GM12801 (cell line): ENCODE data around the gene REXO1.

ENCODE experiments used
- TF ChIP-seq, protein P1 (sequence below): IDR thresholded peaks from one replicate; pipeline ENCODE4 v1.5.1; 2011; ENCODE audit warnings: control low read depth; ENCODE audit not compliant: insufficient read length; ENCODE audit errors: extremely low read depth

REXO1 gene

DNA sequence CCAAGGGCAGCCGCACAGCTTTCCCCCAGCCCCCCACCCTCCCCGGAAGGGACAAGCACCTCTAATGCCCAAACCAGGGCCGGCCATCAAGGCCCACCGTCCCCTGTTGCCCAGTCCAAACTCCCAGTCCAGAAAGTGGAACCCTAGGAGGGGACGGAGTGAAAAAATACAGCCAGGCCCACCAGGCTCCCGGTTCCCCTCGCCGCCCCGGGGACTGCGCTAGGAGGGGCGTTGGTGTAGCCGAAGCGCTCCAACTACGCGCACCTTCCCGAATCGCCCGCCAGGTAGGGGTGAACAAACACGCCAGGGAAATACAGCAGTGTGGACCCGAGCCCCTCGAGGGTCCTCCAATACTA is 13.8 kb upstream of the REXO1 start:
- TF ChIP-seq, protein P1, sequence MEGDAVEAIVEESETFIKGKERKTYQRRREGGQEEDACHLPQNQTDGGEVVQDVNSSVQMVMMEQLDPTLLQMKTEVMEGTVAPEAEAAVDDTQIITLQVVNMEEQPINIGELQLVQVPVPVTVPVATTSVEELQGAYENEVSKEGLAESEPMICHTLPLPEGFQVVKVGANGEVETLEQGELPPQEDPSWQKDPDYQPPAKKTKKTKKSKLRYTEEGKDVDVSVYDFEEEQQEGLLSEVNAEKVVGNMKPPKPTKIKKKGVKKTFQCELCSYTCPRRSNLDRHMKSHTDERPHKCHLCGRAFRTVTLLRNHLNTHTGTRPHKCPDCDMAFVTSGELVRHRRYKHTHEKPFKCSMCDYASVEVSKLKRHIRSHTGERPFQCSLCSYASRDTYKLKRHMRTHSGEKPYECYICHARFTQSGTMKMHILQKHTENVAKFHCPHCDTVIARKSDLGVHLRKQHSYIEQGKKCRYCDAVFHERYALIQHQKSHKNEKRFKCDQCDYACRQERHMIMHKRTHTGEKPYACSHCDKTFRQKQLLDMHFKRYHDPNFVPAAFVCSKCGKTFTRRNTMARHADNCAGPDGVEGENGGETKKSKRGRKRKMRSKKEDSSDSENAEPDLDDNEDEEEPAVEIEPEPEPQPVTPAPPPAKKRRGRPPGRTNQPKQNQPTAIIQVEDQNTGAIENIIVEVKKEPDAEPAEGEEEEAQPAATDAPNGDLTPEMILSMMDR = no peak

DNA sequence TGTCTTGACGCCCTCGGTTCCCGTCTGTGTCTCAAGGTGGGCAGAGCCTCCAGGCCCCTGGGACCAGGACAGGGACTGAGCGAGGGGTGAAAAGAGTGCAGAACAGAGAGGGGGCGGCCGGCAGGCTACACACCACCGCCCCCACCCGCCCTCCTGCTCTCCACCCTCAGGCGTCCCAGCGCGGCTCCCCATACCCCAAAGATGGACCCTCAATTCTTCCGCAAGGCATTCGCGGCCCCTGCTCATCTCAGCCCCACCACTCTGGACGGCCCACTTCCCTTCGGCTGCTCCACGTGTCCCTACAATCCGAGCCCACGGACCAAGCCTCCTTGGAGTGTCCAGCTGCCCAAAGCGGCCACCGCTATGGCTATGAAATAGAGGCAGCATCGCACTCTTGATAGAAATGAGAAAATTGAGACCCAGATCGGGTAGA is 13.3 kb upstream of the REXO1 start:
- TF ChIP-seq, protein P1 = no peak

DNA sequence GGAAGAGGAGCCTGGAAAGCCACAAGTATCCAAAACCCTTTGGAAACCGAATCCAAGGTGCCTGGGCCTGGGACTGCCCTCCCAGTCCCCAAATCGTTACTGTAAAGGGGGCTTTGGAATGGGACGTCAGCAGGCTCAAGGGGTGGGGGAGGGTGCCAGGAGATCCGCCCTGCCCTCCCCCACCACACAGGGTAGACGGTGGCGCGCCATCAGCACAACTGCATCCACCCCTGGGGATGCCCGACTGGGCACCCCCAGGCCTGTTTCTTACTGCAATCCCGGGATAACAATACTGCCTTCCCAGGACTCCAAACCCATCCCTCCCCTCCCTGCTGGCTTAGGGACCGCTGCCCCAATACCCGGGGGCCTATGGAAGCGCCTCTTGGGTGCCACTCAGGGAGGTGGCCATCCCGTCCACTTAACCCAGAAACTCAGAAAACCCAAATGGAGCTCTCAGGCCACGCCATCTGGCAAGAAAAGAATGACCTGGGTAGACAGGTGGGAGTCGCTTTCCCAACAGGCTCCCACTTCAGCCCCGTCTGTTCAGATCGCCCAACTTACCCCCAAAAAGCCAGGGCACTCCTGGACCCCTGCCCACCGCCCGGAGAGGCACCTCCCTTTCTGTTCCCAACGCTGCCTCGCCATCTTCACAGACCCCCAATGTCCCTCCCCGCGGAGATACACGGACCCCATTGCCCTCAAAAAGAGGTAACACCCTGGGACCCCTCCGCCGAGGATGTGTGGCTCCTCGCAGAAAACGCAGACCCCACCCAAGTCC is 12.7 kb upstream of the REXO1 start:
- TF ChIP-seq, protein P1 = no peak

DNA sequence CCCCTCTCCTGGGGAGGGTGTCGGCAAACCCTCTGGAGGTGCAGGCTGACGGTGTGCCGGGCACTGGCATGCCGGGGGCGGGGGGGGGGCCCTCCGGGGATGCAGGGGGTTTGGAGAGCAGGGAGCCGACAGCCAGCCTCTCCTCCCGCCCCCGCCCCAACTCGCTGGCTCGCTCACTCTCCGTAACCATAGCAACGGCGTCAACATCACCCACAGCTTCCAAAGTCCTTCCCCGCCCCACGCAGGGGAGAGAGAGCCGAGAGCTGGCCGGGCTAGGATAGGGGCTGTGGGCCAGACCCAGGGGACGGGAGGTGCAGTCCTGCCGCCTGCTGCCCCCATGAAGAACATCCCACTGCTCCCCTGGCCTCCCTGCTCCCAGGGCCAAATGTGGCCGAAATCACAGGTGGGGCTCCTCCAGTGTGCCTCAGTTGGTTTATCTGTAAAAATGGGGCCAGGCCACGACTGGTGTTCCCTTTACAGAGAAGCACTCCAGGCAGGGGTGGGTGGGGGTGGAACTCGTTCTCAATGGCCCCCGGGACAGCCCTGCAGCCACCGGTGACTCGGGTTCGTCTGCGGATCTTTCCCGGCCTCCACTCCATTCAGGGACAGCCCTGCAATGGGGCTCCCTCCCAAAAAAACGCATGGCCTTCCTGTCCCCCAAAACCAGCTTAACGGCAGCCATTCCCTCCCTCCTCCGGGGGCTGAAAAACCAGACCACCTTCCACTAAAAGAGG is 11.9 kb upstream of the REXO1 start:
- TF ChIP-seq, protein P1 = no peak

DNA sequence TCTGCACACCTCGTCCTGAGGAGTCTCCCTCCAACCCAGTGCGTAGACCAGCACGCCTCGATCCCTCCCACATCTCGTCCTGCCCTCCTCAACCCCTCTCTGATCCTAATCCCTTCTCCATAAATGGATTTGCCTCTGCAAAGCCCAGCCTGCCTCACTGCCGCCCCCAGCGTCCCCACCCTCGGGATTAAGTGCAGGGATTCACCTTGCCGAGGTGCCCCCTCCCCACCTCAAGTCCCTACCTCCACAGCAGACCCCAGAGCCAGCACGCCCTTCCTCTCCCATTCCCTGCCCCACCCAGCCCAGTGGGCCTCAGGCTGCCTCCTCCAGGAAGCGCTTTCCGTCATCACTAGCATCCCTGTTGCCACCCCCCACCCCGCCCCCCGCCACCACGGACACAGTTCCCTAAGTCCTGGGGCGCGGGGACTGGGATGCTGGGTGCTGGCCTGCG is 11.1 kb upstream of the REXO1 start:
- TF ChIP-seq, protein P1 = no peak

DNA sequence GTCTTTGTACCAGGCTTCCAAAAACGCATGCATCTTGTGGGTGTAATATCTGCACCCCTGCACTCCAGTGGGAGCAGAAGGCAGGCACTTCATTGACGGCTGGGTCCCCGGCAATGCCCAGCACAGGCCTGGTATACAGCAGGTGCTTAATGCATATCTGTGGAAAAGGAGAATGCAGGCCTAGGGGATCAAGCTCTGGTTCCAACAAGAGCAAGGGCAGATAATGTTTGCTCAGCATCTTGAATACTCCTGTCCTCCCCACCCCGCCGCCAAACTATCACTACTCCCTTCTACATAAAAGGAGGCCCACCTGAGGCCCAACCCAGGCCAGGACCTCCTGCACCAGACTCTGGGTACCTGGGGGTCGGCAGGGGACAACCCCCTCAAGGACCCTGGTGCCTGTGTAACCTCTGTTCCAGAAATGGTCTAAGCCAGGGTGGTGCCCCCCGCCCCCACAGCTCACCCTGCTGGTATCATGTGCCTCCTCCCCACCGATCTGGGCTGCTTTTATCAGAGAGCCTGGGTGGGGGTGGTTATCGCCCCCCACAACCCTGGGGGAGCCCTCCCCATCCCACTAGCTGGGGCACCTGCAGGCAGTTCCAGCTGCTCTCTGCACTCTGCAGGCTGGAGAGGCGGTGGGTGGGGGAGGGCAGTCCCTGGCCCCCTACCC is 10.3 kb upstream of the REXO1 start:
- TF ChIP-seq, protein P1 = no peak

DNA sequence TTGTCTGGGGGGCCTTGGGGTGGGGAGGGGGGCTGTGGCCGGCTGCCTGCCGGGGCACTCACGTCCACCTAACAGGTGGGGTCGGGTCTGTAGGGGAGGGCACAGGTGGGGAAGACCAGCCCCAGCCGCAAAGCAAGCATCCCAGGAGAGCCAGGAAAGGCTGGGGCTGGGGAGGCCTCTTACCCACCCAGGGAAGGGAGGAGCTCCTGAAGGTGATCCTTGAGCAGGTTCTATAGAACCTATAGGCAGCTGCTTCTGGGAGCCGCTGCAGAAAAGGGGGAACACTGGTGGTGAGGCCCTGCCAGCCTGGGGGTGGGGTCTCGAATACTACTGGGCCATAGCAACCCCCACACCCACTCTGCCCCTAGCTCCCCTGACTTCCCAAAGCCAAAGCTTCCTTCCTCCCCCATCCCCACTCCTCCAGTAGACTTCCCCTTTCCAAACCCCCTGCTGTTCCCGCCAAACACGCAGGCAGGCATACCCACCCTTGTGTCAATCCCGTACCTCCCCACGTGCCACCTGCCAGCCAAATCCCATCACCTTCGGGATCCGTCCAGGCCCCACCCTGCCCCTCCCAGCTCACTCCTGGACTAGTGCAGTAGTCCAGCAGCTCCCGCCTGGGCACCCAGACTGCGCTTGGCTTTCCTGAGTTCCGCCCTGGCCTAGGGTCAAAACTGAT is 9.5 kb upstream of the REXO1 start:
- TF ChIP-seq, protein P1 = no peak
